HG02642 (cell line): ENCODE measurements around the gene TYRO3.
"Not testable (repeated sequence)": the region's sequence is repeated elsewhere in the genome, so short reads cannot be mapped to it uniquely, and the experiment has no call there.

Source experiments
- ATAC-seq: cut with Tn5 transposase; IDR thresholded peaks from one replicate; pipeline ENCODE4 v1.9.1; 2021; ENCODE audit warnings: mild to moderate bottlenecking; ENCODE audit not compliant: unreplicated experiment, poor library complexity

TYRO3 gene

DNA sequence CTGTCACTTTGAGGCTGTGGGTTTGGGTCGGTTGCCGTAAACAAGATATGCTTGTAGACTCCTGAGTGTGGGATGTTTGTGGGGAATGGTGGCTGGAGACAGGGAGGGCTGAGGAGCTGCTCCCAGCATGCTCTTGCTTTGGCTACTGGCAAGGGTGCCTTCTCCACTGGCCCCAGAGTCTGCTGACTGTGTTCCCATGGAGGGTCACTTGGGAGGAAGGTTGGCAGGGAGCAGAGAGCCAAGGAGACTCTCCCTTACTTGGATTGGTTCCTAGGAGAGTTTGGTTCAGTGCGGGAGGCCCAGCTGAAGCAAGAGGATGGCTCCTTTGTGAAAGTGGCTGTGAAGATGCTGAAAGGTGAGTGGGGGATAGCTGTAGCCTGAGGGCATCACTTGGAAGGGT, 11.8 kb downstream of the TYRO3 start:
- no peak for ATAC-seq

DNA sequence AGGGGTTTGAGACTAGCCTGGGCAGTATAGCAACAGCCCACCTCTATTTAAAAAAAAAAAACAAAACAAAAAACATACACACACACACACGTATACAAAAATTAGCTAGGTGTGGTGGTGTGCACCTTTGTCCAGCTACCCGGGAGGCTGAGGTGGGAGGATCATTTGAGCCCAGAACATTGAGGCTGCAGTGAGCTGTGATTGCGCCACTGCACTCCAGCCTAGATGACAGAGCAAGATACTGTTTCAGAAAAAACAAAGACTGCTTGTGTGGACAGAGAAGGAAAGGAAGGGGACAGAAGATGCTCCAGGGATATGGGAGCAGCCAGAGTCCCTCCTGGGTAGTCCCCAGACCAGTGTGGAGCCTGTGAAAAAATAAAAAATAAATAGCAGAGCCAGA, 12.9 kb downstream of the TYRO3 start:
- no peak for ATAC-seq

DNA sequence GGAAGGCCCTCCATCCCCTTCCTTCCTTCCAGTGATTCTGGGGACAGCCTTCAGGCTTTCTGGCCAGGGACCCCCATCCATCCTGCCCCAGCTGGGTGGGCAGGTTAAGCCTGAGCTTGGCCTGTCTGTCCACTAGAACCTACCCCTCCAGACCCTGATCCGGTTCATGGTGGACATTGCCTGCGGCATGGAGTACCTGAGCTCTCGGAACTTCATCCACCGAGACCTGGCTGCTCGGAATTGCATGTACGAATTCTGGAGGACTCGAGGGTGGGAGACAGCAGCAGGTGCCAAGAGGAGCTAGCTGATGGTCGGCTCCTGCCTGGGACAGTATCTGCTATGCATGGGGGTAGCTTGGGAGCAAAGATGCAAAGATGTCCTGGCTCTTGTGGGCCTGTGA, 13.9 kb downstream of the TYRO3 start:
- ATAC-seq = no peak

DNA sequence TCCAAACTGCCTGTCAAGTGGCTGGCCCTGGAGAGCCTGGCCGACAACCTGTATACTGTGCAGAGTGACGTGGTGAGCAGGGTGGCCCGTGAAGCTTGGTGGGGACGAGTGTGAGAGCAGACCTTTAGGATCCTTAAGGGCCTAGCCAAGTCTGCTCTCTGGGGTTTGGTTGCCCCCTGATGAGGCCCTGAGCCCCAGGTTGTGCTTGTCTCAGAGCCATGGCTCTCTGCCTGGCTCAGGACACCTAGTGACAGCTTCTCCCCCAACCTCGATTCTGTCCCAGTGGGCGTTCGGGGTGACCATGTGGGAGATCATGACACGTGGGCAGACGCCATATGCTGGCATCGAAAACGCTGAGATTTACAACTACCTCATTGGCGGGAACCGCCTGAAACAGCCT, 14.4 kb downstream of the TYRO3 start:
- ATAC-seq = no peak

DNA sequence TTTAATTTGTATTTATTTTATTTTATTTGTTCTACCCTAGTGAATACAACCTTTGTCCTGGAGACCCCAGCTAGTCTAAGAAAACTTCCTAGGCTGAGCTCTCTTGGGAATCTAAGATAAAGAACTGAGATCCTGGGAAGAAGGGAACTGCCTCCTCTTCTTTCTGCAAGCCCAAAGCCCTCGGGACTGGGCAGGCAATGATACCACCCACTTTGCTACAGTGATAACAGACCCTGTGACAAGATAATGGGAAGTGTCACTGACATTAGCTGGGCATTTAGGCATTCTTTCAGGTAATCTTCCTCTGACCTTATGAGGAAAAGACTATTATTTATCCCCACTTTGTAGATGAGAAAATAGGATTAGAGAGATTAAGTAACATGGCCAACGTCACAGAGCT, 15.1 kb downstream of the TYRO3 start:
- no peak for ATAC-seq

DNA sequence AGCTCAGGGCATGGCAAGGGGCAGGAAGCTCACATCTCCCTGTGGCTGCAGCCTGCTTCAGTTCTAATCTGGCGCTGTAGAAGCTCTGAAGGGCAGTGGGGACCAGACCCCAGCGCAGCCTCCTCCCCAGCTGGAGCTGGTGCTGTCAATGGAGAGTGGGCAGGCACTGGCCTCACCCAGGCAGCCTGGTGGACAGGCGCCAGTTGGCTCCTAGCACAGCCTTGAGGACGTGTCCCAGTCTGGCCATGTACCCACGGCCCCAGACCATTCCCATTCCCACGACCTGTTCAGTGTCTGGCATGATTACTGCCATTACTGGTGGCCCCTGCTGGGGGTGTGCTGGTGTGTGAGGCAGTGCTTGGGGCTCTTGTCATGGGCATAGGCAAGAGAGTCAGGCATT, 16.3 kb downstream of the TYRO3 start:
- no peak for ATAC-seq

DNA sequence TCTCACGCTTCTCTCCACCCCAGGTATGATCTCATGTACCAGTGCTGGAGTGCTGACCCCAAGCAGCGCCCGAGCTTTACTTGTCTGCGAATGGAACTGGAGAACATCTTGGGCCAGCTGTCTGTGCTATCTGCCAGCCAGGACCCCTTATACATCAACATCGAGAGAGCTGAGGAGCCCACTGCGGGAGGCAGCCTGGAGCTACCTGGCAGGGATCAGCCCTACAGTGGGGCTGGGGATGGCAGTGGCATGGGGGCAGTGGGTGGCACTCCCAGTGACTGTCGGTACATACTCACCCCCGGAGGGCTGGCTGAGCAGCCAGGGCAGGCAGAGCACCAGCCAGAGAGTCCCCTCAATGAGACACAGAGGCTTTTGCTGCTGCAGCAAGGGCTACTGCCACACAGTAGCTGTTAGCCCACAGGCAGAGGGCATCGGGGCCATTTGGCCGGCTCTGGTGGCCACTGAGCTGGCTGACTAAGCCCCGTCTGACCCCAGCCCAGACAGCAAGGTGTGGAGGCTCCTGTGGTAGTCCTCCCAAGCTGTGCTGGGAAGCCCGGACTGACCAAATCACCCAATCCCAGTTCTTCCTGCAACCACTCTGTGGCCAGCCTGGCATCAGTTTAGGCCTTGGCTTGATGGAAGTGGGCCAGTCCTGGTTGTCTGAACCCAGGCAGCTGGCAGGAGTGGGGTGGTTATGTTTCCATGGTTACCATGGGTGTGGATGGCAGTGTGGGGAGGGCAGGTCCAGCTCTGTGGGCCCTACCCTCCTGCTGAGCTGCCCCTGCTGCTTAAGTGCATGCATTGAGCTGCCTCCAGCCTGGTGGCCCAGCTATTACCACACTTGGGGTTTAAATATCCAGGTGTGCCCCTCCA, 19.1 kb downstream of the TYRO3 start:
- ATAC-seq = no peak

DNA sequence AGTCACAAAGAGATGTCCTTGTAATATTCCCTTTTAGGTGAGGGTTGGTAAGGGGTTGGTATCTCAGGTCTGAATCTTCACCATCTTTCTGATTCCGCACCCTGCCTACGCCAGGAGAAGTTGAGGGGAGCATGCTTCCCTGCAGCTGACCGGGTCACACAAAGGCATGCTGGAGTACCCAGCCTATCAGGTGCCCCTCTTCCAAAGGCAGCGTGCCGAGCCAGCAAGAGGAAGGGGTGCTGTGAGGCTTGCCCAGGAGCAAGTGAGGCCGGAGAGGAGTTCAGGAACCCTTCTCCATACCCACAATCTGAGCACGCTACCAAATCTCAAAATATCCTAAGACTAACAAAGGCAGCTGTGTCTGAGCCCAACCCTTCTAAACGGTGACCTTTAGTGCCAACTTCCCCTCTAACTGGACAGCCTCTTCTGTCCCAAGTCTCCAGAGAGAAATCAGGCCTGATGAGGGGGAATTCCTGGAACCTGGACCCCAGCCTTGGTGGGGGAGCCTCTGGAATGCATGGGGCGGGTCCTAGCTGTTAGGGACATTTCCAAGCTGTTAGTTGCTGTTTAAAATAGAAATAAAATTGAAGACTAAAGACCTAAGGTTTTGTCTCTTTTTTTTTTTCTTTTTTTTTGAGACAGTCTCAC, 19.8 kb downstream of the TYRO3 start:
- no peak for ATAC-seq

DNA sequence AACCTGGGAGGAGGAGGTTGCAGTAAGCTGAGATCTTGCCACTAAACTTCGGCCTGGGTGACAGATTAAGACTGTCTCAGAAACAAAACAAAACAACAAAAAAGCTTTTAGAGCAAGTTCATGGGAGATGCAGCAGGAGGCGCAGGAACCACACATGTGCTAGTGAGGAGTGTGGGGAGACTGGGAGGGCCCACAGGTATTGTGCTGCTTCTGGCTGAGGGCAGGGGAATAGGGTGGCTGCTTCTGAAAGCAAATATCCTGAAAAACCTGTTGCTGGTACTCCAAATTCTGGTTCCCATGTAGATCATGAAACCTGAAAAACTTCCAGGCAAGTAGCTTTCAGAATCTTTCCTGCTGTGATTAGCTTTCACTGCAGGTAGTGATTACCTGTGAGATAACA, 22.1 kb downstream of the TYRO3 start:
- no peak for ATAC-seq

DNA sequence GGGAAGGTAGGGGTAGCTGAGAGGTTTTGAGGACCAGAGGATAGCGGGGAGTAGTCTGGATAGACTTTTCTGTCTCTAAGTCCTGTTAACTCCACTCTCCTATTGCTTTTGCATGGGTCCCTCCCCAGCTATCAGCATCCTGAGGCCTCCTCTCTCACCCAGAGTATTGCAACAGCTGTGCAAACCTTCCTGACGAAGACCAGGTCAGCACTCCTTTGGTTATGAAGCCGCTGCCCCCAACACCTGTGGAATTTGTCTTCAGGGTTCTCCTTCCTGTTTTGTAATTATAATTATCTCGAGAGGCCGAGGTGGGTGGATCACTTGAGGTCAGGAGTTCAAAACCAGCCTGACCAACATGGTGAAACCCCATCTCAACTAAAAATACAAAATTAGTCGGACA, 24.8 kb downstream of the TYRO3 start:
- ATAC-seq = no peak

DNA sequence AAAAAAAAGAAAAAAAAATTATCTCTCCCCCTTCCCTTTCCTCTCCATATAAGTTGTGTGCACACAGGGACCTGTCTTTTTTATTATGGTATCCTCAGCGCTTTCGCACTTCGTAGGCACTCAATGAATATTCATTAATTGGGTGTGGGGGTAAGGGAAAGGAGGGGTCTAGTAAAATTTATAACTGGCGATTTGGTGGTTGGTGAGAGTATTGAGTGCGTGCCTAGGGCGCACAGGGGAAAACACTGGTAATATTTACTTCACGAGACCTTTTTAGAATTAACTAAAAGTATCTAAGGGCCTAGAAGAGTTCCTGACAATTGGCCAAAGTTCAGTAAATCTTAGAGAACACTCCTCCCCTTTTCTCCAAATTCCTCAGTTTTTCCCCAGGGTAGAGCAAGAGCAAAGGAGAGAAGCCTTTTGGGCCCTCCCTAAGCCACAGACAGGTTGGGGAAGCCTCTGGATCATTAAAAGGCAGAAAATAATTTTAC, 25.7 kb downstream of the TYRO3 start:
- ATAC-seq = no peak

DNA sequence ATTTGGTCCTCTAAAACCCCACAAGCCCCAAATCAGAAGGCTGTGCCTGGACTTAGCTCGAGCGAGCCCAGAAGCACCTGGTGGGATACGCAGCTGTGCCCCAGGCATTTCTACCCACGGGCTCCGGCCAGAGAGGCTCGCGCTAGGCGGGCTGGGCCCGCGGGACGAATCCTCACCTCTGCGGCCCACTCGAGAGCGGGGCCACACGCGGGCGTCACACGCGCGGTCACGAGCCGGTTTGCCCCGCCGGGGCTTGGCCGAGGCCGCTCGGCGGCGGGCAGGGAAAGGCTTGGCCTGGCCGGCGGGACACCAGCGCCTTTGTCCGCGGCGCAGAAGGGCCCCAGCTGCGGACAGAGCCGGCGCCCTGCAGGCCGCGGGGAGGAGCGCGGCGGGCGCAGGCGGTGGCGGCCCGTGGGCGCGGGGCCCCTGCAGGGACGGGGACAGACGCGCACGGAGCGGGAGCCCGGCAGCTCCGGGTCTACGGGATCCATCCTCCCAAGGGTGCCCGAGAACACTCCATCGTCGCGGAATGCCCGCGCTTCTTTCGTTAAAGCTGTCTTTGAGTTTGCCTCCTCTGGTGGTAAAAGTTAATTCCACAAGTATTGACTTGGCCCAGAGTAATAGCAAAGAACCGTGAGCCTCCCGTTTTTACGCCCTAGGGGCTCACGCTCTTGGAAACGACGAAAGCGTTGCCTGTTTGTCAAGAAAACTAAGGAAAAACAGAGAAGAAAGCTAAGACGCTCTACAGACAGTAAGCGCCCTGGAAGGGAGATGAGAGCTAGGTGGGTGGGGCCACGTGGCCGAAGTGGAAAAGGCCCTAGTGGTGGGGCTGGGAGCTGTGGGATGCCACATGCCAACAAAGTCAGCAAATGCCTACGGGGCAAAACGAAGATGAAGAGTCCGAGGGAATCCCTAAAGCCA, 26.4 kb downstream of the TYRO3 start:
- no peak for ATAC-seq

DNA sequence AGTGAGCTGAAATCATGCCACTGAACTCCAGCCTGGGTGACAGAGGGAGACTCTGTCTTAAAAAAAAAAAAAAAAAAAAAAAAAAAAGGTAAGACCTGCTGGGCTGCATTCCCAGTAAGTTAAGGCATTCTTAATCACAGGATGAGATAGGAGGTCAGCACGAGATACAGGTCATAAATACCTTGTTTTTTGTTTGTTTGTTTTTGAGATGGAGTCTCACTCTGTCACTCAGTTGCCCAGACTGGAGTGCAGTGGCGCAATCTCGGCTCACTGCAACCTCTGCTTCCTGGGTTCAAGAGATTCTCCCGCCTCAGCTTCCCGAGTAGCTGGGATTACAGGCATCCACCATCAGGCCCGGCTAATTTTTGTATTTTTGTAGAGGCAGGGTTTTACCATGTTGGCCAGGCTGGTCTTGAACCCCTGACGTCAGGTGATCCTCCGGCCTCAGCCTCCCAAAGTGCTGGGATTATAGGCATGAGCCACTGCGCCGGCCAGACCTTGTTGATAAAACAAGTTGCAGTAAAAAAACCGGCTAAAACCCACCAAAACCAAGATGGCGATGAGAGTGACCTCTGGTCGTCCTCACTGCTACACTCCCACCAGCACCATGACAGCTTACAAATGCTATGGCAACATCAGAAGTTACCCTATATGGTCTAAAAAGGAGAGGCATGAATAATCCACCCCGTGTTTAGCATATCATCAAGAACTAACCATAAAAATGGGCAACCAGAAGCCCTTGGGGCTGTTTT, 27.7 kb downstream of the TYRO3 start:
- ATAC-seq = not testable (repeated sequence)

DNA sequence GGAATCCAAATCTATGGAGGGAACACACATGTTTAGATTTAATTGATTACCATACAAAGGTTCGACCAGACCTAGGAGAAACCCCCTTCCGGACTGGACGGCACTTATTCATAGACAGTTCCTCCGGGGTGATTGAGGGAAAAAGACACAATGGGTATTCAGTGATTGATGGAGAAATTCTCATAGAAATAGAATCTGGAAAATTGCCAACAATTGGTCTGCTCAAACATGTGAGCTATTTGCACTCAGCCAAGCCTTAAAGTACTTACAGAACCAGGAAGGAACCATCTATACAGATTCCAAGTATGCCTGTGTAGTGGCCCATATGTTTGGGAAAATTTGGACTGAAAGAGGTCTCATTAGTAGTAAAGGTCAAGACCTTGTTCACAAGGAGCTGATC, 30.0 kb downstream of the TYRO3 start:
- ATAC-seq = not testable (repeated sequence)

DNA sequence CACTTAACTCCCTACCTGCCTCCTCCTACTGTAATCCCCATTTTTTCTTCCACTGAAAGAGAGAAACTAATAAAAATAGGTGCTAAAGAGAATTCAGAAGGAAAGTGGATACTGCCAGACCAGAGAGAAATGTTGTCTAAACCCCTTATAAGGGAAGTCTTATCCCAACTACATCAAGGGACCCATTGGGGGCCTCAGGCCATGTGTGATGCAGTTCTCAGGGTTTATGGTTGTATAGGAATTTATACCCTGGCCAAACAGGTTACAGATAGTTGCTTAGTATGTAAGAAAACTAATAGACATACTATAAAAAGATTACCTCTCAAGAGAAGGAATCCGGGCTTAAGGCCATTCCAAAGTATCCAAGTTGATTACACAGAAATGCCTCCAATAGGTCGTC, 30.6 kb downstream of the TYRO3 start:
- ATAC-seq = not testable (repeated sequence)

DNA sequence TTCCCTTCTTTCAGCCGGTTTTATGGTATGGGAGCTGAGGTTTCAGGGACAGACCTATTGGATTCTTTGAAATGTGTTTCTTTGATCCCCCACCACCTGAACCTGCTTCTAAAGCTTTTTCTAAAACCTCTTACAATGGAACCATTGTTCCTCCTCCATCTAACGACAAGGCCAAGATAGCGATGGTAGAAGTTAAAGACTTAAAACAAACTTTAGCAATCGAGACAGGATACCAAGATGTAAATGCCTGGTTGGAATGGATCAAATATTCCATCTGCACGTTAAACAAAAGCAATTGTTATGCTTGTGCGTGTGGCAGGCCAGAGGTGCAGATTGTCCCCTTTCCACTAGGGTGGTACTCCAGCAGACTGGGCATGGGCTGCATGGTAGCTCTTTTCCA, 32.2 kb downstream of the TYRO3 start:
- ATAC-seq = not testable (repeated sequence)

DNA sequence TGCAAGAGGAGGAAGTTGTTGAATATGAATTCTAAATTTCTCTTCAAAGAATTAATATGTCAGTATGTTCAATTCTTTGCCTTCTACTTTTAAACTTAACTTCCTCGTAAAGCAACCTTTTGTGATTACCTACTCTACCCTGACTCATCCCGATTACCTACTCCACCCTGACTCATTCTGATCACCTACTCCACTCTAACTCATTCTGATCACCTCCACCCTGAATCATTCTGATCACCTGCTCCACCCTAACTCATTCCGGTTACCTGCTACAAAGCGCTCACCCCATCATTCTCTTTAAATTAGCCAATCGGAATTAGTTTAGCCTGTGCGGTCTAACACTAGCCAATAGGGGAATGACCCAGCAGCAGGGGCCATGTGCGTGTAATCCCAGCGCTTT, 33.7 kb downstream of the TYRO3 start:
- not testable (repeated sequence) for ATAC-seq

DNA sequence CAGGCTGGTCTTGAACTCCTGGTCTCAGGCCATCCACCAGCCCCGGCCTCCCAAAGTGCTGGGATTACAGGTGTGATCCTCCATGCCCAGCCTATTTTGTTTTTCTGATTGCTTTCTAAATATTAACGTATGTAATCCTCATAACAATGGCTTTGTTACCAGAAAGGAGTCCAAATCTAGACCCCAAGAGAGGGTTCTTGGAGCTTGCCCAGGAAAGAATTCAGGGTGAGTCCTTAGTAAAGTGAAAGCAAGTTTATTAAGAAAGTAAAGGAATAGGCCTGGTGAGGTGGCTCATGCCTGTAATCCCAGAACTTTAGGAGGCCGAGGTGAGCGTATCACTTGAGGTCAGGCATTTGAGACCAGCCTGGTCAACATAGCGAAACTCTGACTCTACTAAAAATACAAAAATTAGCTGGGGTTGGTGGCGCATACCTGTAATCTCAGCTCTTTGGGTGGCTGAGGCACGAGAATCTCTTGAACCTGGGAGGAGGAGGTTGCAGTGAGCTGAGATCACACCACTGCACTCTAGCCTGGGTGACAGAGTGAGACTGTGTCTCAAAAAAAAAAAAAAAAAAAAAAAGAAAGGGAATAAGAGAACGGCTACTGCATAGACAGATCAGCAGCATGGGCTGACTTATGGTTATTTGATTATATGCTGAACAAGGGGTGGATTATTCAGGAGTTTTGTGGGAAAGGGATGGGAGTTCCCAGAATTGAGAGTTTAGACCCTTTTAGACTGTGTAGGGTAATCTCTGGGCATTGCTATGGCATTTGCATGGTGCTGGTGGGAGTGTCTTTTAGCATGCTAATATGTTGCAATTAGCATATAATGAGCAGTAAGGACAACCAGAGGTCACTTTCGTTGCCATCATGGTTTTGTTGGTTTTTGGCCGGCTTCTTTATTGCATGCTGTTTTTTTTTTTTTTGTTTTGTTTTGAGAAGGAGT, 36.1 kb downstream of the TYRO3 start:
- ATAC-seq = no peak

DNA sequence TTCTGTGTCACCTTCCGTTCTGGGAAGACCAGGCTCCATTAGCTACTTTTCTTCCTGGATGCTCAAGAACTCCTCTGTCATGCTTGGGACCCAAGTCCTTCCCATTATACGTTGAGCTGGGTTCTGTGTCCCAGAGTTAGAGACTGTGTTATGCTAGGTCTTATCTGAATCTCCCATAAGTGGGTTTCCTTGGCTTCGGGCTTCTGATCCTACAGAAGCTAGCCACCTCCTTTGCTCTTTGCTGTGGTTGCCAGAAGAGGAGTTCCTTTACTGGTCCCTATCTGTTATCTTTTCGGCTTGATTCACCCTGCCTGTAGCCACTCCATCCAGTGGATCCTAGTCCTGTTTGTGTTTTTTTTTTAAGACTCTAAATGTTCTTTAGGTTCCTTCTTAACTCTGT, 38.0 kb downstream of the TYRO3 start:
- no peak for ATAC-seq
